Measurements from ENCODE around the gene GFOD2.
"Not testable (repeated sequence)": the region's sequence is repeated elsewhere in the genome, so short reads cannot be mapped to it uniquely, and the experiment has no call there.

The GFOD2 gene

GRCh38 chr16:67704110-67704509, 15.0 kb downstream of the GFOD2 start:
- Histone ChIP-seq H3K79me2 (ENCODE audit: control insufficient read depth, insufficient read depth, low read length, unreplicated experiment) (peaks cover 9% of the 10 kb centered on the region), H3K4me3 (ENCODE audit: low read depth, low read length) (no peak overlapping the region), H3K27me3 (ENCODE audit: insufficient read depth, low read length) (no peaks in the 10 kb centered on the region), H2AFZ (ENCODE audit: low read length, unreplicated experiment) (no peak overlapping the region), H3K4me1 (ENCODE audit: control insufficient read depth, insufficient read depth, low read length, unreplicated experiment) (peaks cover 5% of the 10 kb centered on the region), H3K27ac (ENCODE audit: low read depth, low read length) (no peak overlapping the region), H3K36me3 (ENCODE audit: insufficient read depth, low read length) (no peaks in the 10 kb centered on the region; the same call in 1 of the 2 replicates)

GRCh38 chr16:67703626-67704025, 15.5 kb downstream of the GFOD2 start:
- Histone ChIP-seq H3K36me3 (ENCODE audit: insufficient read depth, low read length) (peaks cover 4% of the 10 kb centered on the region; the same call in 1 of the 2 replicates), H2AFZ (ENCODE audit: low read length, unreplicated experiment) (no peak overlapping the region), H3K4me3 (ENCODE audit: low read depth, low read length) (no peak overlapping the region), H3K27me3 (ENCODE audit: insufficient read depth, low read length) (no peaks in the 10 kb centered on the region), H3K79me2 (ENCODE audit: control insufficient read depth, insufficient read depth, low read length, unreplicated experiment) (peaks cover 10% of the 10 kb centered on the region), H3K4me1 (ENCODE audit: control insufficient read depth, insufficient read depth, low read length, unreplicated experiment) (peaks cover 2% of the 10 kb centered on the region), H3K27ac (ENCODE audit: low read depth, low read length) (no peak overlapping the region)

- Histone ChIP-seq H3K36me3 (ENCODE audit: insufficient read depth, low read length) (peaks cover 5% of the 10 kb centered on the region; the same call in 1 of the 2 replicates), H3K4me3 (ENCODE audit: low read depth, low read length) (no peak overlapping the region), H2AFZ (ENCODE audit: low read length, unreplicated experiment) (no peak overlapping the region), H3K4me1 (ENCODE audit: control insufficient read depth, insufficient read depth, low read length, unreplicated experiment) (no peaks in the 10 kb centered on the region), H3K27ac (ENCODE audit: low read depth, low read length) (no peak overlapping the region), H3K79me2 (ENCODE audit: control insufficient read depth, insufficient read depth, low read length, unreplicated experiment) (peaks cover 9% of the 10 kb centered on the region), H3K27me3 (ENCODE audit: insufficient read depth, low read length) (no peaks in the 10 kb centered on the region)
These were observed 17.0 kb downstream of the GFOD2 start for GRCh38 chr16:67702130-67702529.

DNA sequence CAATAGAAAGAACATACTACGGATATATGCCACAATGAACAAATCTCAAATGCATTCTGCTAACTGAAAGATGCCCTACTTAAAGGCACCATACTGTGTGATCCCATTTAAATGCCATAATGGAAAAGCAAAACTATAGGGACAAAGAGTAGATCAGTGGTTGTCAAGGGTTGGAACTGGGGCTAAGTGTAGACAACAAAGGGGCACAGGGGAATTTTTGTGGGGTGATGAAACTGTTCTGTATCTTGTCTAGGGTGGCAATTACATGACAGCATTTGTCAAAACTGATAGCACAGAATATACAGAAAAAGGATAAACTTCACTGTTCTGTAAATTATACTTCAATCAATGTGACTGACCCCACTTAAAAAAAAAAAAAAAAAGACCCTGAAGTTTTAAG, 17.7 kb downstream of the GFOD2 start:
- H3K27me3 ChIP-seq (ENCODE audit: insufficient read depth, low read length) = no peaks in the 10 kb centered on the region
- peaks cover 9% of the 10 kb centered on the region for H3K79me2 ChIP-seq (ENCODE audit: control insufficient read depth, insufficient read depth, low read length, unreplicated experiment)
- no peak overlapping the region for H3K4me3 ChIP-seq (ENCODE audit: low read depth, low read length)
- no peak overlapping the region for H2AFZ ChIP-seq (ENCODE audit: low read length, unreplicated experiment)
- no peak overlapping the region for H3K27ac ChIP-seq (ENCODE audit: low read depth, low read length)
- H3K4me1 ChIP-seq (ENCODE audit: control insufficient read depth, insufficient read depth, low read length, unreplicated experiment) = no peaks in the 10 kb centered on the region
- peaks cover 5% of the 10 kb centered on the region; the same call in 1 of the 2 replicates for H3K36me3 ChIP-seq (ENCODE audit: insufficient read depth, low read length)

GRCh38 chr16:67699265-67699664, 19.9 kb downstream of the GFOD2 start:
- H3K27me3 ChIP-seq (ENCODE audit: insufficient read depth, low read length) = no peaks in the 10 kb centered on the region
- H3K27ac ChIP-seq (ENCODE audit: low read depth, low read length) = no peak overlapping the region
- H2AFZ ChIP-seq (ENCODE audit: low read length, unreplicated experiment) = no peak overlapping the region
- no peak overlapping the region for H3K4me3 ChIP-seq (ENCODE audit: low read depth, low read length)
- no peaks in the 10 kb centered on the region for H3K4me1 ChIP-seq (ENCODE audit: control insufficient read depth, insufficient read depth, low read length, unreplicated experiment)
- peaks cover 2% of the 10 kb centered on the region for H3K79me2 ChIP-seq (ENCODE audit: control insufficient read depth, insufficient read depth, low read length, unreplicated experiment)
- peaks cover 5% of the 10 kb centered on the region; the same call in 1 of the 2 replicates for H3K36me3 ChIP-seq (ENCODE audit: insufficient read depth, low read length)

DNA sequence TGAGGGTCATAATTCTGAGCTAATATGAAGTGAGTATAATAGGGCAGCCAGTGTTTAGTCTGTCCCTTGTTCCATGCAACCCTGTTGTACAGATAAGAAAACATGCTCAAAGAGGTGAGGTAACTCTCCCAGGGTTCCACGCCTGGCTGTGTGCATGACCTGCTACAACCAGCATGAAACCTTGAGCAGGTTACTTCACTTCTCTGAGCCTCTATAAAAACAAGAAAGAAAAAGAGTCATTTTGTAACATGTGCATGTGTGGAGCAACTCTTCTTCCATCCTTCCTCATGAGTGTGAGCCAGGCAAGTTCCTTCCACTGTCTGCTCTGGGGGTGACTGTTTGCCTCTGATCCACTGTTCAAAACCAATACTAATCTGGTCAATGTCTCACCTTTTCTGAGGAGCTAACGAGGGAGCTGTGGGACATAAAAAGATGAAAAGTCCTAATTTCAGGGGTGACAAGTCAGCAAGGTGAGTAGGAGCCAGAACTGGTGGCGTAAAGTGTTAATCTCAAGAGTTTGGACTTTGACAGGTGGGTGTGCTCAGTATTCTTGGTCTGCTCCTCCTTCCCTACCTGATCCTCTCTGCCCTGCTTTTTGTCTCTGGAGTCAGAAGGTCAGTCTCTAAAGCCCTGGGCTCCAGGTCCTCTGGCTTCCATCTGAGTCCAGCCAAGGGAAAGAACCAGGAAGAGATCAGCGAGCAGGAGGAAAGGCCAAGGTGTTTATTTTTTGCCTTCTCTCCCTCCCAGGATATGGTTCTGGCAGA, 21.5 kb downstream of the GFOD2 start:
- Histone ChIP-seq H3K4me3 (ENCODE audit: low read depth, low read length) (no peak overlapping the region), H3K4me1 (ENCODE audit: control insufficient read depth, insufficient read depth, low read length, unreplicated experiment) (no peaks in the 10 kb centered on the region), H3K79me2 (ENCODE audit: control insufficient read depth, insufficient read depth, low read length, unreplicated experiment) (peaks cover 2% of the 10 kb centered on the region), H3K36me3 (ENCODE audit: insufficient read depth, low read length) (peaks cover 5% of the 10 kb centered on the region; the same call in 1 of the 2 replicates), H3K27ac (ENCODE audit: low read depth, low read length) (no peak overlapping the region), H2AFZ (ENCODE audit: low read length, unreplicated experiment) (no peak overlapping the region), H3K27me3 (ENCODE audit: insufficient read depth, low read length) (no peaks in the 10 kb centered on the region)

- H3K79me2 ChIP-seq (ENCODE audit: control insufficient read depth, insufficient read depth, low read length, unreplicated experiment) = peaks cover 2% of the 10 kb centered on the region
- H3K4me1 ChIP-seq (ENCODE audit: control insufficient read depth, insufficient read depth, low read length, unreplicated experiment) = no peaks in the 10 kb centered on the region
- no peak overlapping the region for H3K4me3 ChIP-seq (ENCODE audit: low read depth, low read length)
- peaks cover 5% of the 10 kb centered on the region; the same call in 1 of the 2 replicates for H3K36me3 ChIP-seq (ENCODE audit: insufficient read depth, low read length)
- no peaks in the 10 kb centered on the region for H3K27me3 ChIP-seq (ENCODE audit: insufficient read depth, low read length)
- H2AFZ ChIP-seq (ENCODE audit: low read length, unreplicated experiment) = no peak overlapping the region
- no peak overlapping the region for H3K27ac ChIP-seq (ENCODE audit: low read depth, low read length)
These were observed 24.5 kb downstream of the GFOD2 start for GRCh38 chr16:67694611-67695010.

GRCh38 chr16:67693517-67694285, 25.4 kb downstream of the GFOD2 start:
- H3K27ac ChIP-seq (ENCODE audit: low read depth, low read length); H3K27me3 ChIP-seq (ENCODE audit: insufficient read depth, low read length); H3K4me1 ChIP-seq (ENCODE audit: control insufficient read depth, insufficient read depth, low read length, unreplicated experiment); H3K4me3 ChIP-seq (ENCODE audit: low read depth, low read length); H3K79me2 ChIP-seq (ENCODE audit: control insufficient read depth, insufficient read depth, low read length, unreplicated experiment); H2AFZ ChIP-seq (ENCODE audit: low read length, unreplicated experiment); H3K36me3 ChIP-seq (ENCODE audit: insufficient read depth, low read length): not testable (repeated sequence)

GRCh38 chr16:67685388-67686112, 33.6 kb downstream of the GFOD2 start:
- Histone ChIP-seq H3K4me1 (ENCODE audit: control insufficient read depth, insufficient read depth, low read length, unreplicated experiment) (no peaks in the 10 kb centered on the region), H3K4me3 (ENCODE audit: low read depth, low read length) (no peak overlapping the region), H3K27ac (ENCODE audit: low read depth, low read length) (no peak overlapping the region), H2AFZ (ENCODE audit: low read length, unreplicated experiment) (no peak overlapping the region), H3K36me3 (ENCODE audit: insufficient read depth, low read length) (peaks cover 14% of the 10 kb centered on the region; the same call in 1 of the 2 replicates), H3K79me2 (ENCODE audit: control insufficient read depth, insufficient read depth, low read length, unreplicated experiment) (no peaks in the 10 kb centered on the region), H3K27me3 (ENCODE audit: insufficient read depth, low read length) (no peaks in the 10 kb centered on the region)

DNA sequence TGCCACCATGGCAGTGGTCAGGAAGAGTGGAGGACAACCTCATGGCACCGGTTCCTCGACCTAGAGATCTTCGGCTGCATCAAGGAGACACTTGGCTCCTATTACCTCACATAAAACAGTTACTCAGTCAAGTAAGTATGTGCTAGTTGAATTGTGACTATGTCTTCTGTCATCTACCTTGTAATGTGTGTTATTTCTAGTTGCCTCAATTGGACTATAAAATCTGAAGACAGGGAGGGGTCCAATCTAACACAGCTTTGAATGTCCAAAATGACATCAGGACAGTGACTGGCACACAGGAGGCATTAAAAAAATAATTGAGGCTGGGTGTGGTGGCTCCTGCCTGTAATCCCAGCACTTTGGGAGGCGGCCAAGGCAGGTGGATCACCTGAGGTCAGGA, 35.3 kb downstream of the GFOD2 start:
- H3K4me3 ChIP-seq (ENCODE audit: low read depth, low read length) = no peak overlapping the region
- H3K4me1 ChIP-seq (ENCODE audit: control insufficient read depth, insufficient read depth, low read length, unreplicated experiment) = no peaks in the 10 kb centered on the region
- H3K27ac ChIP-seq (ENCODE audit: low read depth, low read length) = no peak overlapping the region
- H3K79me2 ChIP-seq (ENCODE audit: control insufficient read depth, insufficient read depth, low read length, unreplicated experiment) = no peaks in the 10 kb centered on the region
- peaks cover 14% of the 10 kb centered on the region; the same call in 1 of the 2 replicates for H3K36me3 ChIP-seq (ENCODE audit: insufficient read depth, low read length)
- no peak overlapping the region for H2AFZ ChIP-seq (ENCODE audit: low read length, unreplicated experiment)
- no peaks in the 10 kb centered on the region for H3K27me3 ChIP-seq (ENCODE audit: insufficient read depth, low read length)

All from ACC112 (cell line).